ENCODE results near the gene PCSK6. TPM values are rescaled to one million over a fixed set of nuclear protein-coding genes. Genes with fewer than 3 reads are reported as not detected.

Gene PCSK6
- total RNA-seq, 1 donor from 2014 or later = 1.3 TPM

- no peaks in the 10 kb centered on the region for H3K9me3 ChIP-seq (ENCODE audit: insufficient read depth, low read depth, low read length)
- no peaks in the 10 kb centered on the region for H3K9me3 Mint-ChIP-seq (ENCODE audit: unreplicated experiment)
- no peak overlapping the region for H3K4me3 ChIP-seq (ENCODE audit: insufficient read depth, low read depth, low read length)
- H4K20me1 ChIP-seq (ENCODE audit: insufficient read depth, low read length) = no peaks in the 10 kb centered on the region
- no peak overlapping the region for H3K4me3 Mint-ChIP-seq (ENCODE audit: unreplicated experiment)
- H3K27ac ChIP-seq (ENCODE audit: low read depth, low read length) = no peak overlapping the region
- TF ChIP-seq EZH2 (IDR thresholded peaks at IDR 0.05; ENCODE audit: insufficient read depth, low read length) = no peak
- TF ChIP-seq CTCF (IDR thresholded peaks at IDR 0.05; ENCODE audit: insufficient read depth, low read depth, low read length) = no peak
- no peak overlapping the region for H2AFZ ChIP-seq (ENCODE audit: low read depth, low read length)
- peaks cover 2% of the 10 kb centered on the region for H3K36me3 Mint-ChIP-seq (ENCODE audit: low read depth, unreplicated experiment)
- DNase-seq (ENCODE audit: low read depth) (no peak), FAIRE-seq (no peak)
- H3K4me1 Mint-ChIP-seq (ENCODE audit: low read depth, unreplicated experiment) = peaks cover 3% of the 10 kb centered on the region
- H3K79me2 ChIP-seq (ENCODE audit: insufficient read depth, low read length) = no peaks in the 10 kb centered on the region
- H3K4me1 ChIP-seq (ENCODE audit: insufficient read depth, low read length) = no peaks in the 10 kb centered on the region
- no peak overlapping the region for H3K9ac ChIP-seq (ENCODE audit: low read length)
- H3K27me3 ChIP-seq (ENCODE audit: insufficient read depth, low read length) = no peaks in the 10 kb centered on the region
- no peak overlapping the region for H3K4me2 ChIP-seq (ENCODE audit: low read length)
- H3K27ac Mint-ChIP-seq (ENCODE audit: unreplicated experiment) = no peak overlapping the region
- no peaks in the 10 kb centered on the region for H3K36me3 ChIP-seq (ENCODE audit: insufficient read depth, low read length)
- H3K27me3 Mint-ChIP-seq (ENCODE audit: low read depth, unreplicated experiment) = peaks cover 47% of the 10 kb centered on the region
Measured at GRCh38 chr15:101479342-101479845, 10.1 kb downstream of the PCSK6 start.

- H3K4me2 ChIP-seq (ENCODE audit: low read length) = no peak overlapping the region
- Mint-ChIP-seq H3K27me3 (ENCODE audit: low read depth, unreplicated experiment) (peaks cover 43% of the 10 kb centered on the region), H3K27ac (ENCODE audit: unreplicated experiment) (no peak overlapping the region), H3K4me3 (ENCODE audit: unreplicated experiment) (no peak overlapping the region), H3K4me1 (ENCODE audit: low read depth, unreplicated experiment) (peaks cover 3% of the 10 kb centered on the region), H3K36me3 (ENCODE audit: low read depth, unreplicated experiment) (peaks cover 2% of the 10 kb centered on the region), H3K9me3 (ENCODE audit: unreplicated experiment) (no peaks in the 10 kb centered on the region)
- H3K9ac ChIP-seq (ENCODE audit: low read length) = no peak overlapping the region
- FAIRE-seq (no peak), DNase-seq (ENCODE audit: low read depth) (no peak)
- no peaks in the 10 kb centered on the region for H3K9me3 ChIP-seq (ENCODE audit: insufficient read depth, low read depth, low read length)
- no peak overlapping the region for H3K4me3 ChIP-seq (ENCODE audit: insufficient read depth, low read depth, low read length)
- no peaks in the 10 kb centered on the region for H3K27me3 ChIP-seq (ENCODE audit: insufficient read depth, low read length)
- TF ChIP-seq CTCF (IDR thresholded peaks at IDR 0.05; ENCODE audit: insufficient read depth, low read depth, low read length) = no peak
- TF ChIP-seq EZH2 (IDR thresholded peaks at IDR 0.05; ENCODE audit: insufficient read depth, low read length) = no peak
- H3K79me2 ChIP-seq (ENCODE audit: insufficient read depth, low read length) = no peaks in the 10 kb centered on the region
- no peaks in the 10 kb centered on the region for H3K36me3 ChIP-seq (ENCODE audit: insufficient read depth, low read length)
- no peak overlapping the region for H3K27ac ChIP-seq (ENCODE audit: low read depth, low read length)
- no peaks in the 10 kb centered on the region for H3K4me1 ChIP-seq (ENCODE audit: insufficient read depth, low read length)
- no peaks in the 10 kb centered on the region for H4K20me1 ChIP-seq (ENCODE audit: insufficient read depth, low read length)
- H2AFZ ChIP-seq (ENCODE audit: low read depth, low read length) = no peak overlapping the region
Measured at GRCh38 chr15:101478701-101479341, 10.7 kb downstream of the PCSK6 start.

- peaks cover 36% of the 10 kb centered on the region for H3K27me3 Mint-ChIP-seq (ENCODE audit: low read depth, unreplicated experiment)
- peaks cover 2% of the 10 kb centered on the region for H3K36me3 Mint-ChIP-seq (ENCODE audit: low read depth, unreplicated experiment)
- TF ChIP-seq EZH2 (IDR thresholded peaks at IDR 0.05; ENCODE audit: insufficient read depth, low read length) (no peak), CTCF (IDR thresholded peaks at IDR 0.05; ENCODE audit: insufficient read depth, low read depth, low read length) (no peak)
Measured at GRCh38 chr15:101477851-101478362, 11.6 kb downstream of the PCSK6 start.

More at GRCh38 chr15:101477851-101478362, 11.6 kb downstream of the PCSK6 start:
- no peak for FAIRE-seq
- Histone ChIP-seq H3K36me3 (ENCODE audit: insufficient read depth, low read length) (no peaks in the 10 kb centered on the region), H3K9ac (ENCODE audit: low read length) (no peak overlapping the region), H3K4me1 (ENCODE audit: insufficient read depth, low read length) (no peaks in the 10 kb centered on the region), H3K4me2 (ENCODE audit: low read length) (no peak overlapping the region), H3K27me3 (ENCODE audit: insufficient read depth, low read length) (no peaks in the 10 kb centered on the region), H4K20me1 (ENCODE audit: insufficient read depth, low read length) (no peaks in the 10 kb centered on the region), H3K9me3 (ENCODE audit: insufficient read depth, low read depth, low read length) (no peaks in the 10 kb centered on the region), H3K4me3 (ENCODE audit: insufficient read depth, low read depth, low read length) (no peak overlapping the region), H3K79me2 (ENCODE audit: insufficient read depth, low read length) (no peaks in the 10 kb centered on the region), H3K27ac (ENCODE audit: low read depth, low read length) (no peak overlapping the region), H2AFZ (ENCODE audit: low read depth, low read length) (no peak overlapping the region)
- Mint-ChIP-seq H3K4me1 (ENCODE audit: low read depth, unreplicated experiment) (peaks cover 3% of the 10 kb centered on the region), H3K9me3 (ENCODE audit: unreplicated experiment) (no peaks in the 10 kb centered on the region), H3K4me3 (ENCODE audit: unreplicated experiment) (no peak overlapping the region), H3K27ac (ENCODE audit: unreplicated experiment) (no peak overlapping the region)
- no peak for DNase-seq (ENCODE audit: low read depth)
